NCI-H2081 (cell line): ENCODE data around the gene MMEL1.
"Not testable (repeated sequence)": the region's sequence is repeated elsewhere in the genome, so short reads cannot be mapped to it uniquely, and the experiment has no call there.

Source experiments
- DNase-seq, 2 experiments: peaks; one replicate each; lab custom pipeline; 2025; lab: John Stamatoyannopoulos, UW

MMEL1 gene

DNA sequence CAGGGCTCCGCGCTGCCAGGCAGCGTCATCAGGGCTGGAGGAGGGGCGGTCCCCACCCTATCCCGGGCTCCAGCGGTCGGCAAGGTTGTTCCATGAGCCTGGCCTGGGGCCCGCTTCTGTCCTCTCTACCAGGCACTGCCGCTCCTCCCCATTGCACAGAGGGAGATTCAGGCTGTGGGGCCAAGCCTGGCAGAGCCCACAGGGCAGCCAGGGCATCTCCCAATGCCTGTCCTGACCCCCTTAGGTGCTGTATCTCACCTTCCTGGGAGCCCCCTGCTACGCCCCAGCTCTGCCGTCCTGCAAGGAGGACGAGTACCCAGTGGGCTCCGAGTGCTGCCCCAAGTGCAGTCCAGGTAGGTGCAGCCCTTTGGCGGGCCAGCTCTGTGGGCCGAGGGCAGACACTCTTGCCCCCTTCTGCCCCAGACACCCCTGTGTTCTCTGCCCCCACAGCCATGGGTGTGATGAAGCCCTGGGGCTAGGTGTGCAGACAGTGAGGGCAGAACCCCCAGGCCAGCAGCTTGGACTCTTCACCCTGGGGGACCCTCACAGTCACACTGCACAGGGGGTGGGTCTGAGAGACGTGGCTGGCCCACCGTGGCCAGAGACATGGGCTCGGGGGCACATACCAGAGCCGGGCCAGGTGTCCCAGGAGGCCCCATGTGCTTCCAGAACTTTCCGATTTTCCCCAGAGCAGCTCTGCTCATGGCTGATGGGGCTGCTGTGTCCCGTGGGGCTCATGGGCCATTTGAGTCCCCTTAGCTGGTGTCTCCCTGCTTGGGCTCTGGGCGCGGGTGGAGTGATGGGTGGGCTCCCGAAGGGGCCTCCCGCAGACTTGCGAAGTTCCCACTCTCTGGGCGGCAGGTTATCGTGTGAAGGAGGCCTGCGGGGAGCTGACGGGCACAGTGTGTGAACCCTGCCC, 75.1 kb downstream of the MMEL1 start:
- no peak for DNase-seq

DNA sequence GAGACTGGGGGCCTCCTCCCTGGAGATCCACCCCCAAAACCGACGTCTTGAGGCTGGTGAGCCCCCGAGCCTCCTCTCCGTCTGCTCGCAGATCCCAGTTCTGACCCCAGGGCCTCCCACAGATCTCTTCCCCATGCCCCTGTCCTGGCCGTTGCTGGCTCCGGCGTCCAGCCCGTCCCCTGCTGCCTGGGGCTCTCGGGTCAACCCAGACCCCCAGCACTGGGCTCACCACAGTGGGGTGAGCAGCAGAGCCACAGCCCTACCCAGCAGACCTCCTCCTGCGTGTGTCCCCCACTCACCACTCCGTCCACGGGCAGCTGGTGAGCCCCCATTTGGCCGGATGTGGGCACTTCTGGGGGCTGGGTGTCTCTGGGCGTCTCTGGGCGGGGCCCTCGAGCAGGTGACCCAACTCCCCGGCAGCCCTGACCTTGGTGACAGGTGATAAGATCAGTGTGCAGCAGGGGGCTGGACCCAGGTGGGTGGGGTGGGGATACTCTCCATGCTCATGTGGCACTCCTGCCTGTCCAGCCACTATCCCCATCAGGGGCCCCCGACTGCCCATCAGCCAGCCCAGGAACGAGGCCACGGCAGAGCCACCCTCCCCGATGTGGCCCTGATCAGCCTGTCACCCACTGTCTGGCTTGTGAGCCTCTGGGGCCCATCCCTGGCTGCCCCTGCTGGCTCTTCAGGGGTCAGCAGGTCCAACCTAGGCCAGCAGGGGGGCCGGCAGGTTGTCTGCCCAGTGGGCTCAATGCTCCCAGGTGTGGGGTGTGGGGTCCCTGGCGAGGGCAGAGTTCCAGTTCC, 75.9 kb downstream of the MMEL1 start:
- no peak for DNase-seq

DNA sequence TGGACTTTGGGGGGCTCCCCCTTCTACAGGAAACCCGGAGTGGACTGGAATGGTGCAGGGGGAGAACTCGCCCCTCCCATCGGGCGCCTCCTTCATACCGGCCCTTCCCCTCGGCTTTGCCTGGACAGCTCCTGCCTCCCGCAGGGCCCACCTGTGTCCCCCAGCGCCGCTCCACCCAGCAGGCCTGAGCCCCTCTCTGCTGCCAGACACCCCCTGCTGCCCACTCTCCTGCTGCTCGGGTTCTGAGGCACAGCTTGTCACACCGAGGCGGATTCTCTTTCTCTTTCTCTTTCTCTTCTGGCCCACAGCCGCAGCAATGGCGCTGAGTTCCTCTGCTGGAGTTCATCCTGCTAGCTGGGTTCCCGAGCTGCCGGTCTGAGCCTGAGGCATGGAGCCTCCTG, 76.5 kb downstream of the MMEL1 start, which contains the start of gene TNFRSF14:
Gene TNFRSF14 (plus strand): TSS at position 95 of the 401 bp plus-strand sequence. CDS start 294 bp downstream, at position 389.
- DNase-seq, result no peak

DNA sequence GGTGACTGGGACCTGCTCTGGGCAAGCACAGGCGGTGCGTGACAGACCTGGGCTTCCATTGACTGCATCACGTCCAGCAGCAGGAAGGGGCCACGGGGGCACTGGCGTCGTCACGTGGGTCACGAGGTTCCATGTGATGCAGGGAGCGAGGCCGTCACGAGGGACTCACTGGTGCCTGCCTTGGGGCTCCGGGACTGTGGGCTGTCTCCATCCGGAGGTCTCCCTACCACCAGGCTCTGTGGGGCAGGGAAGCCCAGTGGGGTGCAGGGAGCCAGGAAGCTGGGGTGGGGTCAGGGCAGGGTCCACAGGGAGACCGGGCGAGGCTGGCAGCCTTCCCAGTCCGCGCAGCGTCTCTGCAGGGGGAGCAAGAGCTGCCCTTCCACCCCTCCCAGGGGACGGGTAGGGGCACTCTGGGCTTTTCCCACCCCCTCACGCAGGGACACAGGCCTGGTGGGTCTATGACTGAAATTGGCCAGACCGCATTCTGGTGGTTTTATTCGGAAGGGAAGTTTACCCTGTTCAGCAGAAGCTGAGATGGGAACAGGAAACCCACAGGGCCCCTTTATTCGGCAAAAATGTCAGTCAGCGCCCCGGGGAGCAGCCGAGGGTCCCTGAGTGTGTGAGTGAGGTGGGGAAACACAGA, 77.1 kb downstream of the MMEL1 start:
- DNase-seq, result no peak

DNA sequence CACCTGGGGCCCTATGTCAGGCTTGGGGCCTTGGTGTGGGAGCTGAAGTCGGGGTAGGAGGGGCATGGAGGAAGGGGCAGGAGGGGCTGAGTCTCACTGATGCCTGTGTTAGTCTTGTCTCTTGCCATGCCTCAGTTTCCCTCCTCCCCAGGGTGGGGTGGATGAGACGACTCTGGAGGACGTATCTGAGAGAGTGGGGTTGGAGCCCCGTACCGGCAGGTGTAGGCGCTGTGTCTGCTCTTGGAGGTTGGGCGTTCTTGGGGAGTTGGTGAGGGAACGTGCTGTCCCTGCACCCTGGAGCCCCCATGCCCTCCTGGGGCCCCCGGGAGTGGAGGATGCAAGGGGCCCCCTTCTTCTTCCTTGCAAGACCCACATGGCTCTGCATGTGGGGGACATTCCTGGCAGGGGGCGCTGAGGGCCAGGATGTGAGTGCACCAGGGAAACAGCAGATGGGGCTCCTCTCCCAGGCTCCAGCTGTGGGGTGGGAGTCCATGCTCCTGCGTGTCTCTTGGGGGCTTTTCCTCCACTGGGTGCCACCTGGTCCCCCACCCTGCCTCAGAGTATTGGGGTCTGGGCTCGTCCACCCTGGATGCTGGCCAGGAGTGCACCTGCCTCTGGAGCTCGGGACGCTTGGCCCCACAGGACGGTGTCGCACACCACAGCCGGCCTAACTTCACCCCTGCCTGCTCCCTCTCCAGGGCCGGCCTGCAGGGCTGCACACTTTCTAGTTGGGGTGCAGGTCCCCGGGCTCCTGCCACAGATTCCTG, 78.0 kb downstream of the MMEL1 start:
- no peak for DNase-seq

DNA sequence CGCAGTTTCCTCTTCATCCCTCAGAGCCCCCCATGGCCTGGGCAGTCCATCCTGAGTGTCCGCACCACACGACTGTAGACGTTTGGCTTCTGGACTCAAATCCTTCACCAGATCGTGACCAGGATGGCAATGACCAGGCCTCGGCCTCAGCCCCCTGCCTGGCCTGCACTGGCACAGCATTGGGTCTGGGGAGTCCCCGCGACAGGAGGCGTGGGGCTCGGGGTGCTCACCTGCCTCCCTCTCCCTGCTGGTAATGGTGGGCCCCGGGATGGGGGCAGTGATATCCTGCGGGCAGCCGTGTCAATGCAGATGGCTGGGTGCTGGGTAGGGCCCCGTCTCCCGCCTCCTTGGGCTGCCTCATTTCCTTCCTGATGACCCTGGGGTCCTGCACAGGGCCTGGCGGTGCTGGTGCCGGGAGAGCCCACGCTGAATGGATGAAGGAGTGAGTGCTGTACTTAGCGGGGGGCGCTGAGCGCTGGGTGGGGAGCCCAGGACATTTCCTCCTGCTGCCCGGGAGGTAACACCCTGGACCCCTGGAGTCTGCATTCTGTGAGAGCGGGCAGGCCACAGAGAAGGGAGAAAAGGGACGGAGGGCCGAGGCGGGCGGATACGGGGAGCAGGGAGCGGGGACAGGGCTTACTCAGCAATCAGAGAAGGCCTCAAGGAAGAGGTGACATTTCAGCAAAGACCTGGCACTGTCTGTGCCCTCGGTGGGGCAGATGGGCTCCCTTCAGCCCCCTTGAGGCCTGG, 78.8 kb downstream of the MMEL1 start:
- no peak for DNase-seq

DNA sequence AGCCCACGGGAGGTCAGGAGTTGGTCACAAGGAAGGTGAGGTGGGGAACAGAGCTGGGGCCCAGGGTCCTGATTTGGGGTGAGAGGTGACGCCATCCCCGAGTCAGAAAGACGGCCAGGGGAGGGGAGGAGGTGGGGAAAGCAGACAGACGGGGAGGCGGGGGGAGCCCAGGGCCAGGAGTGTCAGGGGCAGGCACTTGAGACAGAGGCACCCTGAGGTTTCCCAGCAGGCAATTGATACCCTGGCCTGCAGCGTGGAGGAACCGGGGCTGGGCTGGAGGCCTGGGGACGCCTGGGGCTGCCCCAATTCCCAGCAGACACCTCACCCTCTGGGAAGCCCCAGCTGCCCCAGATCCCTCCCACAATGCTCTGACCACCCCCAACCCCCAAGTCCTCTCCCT, 79.7 kb downstream of the MMEL1 start:
- DNase-seq, result not testable (repeated sequence)

DNA sequence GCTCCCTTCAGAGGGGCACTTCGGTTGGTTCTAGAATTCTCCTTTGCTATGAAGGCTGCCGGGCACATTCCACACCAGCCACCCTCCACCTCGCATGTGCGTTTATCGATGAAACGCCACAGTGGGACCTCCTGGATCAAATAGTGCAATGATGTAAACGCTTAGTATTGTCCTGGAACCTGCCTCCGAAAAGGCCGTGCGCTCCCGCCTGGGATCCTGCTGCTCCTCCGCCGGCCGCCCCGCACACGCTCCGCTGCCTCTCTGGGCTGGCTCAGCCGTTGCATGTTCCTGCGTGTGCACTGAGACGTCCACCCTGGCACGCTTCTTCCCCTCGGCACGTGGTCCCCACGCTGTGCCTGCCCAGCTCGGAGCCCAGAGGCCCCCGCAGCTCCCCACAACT, 80.6 kb downstream of the MMEL1 start:
- no peak for DNase-seq

DNA sequence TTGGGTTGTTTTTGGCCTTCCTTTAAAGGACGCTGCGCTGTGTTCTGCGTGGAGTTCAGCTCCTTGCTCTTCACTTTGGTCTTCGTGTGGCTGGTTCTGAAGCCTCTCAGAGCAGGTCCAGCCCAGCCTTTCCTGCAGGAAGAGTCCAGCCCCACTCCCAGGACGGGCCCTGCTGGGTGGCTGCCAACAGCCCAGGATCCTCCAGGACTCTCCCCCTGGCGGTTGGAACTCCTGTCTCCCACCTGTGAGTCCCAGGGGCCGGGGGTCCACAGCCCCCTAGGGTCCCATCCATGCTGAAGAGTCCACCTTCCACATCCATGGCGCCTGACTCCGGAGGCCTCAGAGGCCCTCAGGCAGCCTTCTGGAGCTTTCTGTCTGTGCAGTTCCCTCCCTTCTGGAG, 81.3 kb downstream of the MMEL1 start:
- DNase-seq, result not testable (repeated sequence)

DNA sequence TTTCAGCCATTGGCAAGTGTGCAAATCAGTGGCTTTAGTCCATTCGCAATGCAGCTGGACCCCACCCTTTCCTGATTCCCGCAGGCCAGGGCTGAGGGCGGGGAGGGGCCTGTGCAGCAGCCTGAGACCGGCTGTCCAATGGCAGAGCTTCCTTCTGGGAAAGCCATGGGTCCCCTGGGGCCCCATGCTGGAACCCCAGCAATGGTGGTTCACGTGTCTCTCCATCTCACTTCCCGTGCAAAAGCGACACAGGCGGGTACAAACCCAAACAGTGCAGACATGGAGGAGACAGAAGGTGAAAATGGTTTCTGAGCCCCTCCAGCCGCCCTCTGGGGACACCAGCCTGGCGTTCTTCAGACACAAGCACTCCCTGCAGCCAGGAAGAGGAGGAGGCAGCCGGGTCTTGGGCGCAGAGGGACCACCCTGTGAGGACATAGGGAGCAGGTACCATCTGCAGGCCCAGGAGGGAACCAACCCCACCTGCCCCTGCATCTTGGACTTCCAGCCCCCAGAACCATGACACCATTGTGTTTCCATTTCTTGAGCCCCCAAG, 82.4 kb downstream of the MMEL1 start:
- DNase-seq, result not testable (repeated sequence)

DNA sequence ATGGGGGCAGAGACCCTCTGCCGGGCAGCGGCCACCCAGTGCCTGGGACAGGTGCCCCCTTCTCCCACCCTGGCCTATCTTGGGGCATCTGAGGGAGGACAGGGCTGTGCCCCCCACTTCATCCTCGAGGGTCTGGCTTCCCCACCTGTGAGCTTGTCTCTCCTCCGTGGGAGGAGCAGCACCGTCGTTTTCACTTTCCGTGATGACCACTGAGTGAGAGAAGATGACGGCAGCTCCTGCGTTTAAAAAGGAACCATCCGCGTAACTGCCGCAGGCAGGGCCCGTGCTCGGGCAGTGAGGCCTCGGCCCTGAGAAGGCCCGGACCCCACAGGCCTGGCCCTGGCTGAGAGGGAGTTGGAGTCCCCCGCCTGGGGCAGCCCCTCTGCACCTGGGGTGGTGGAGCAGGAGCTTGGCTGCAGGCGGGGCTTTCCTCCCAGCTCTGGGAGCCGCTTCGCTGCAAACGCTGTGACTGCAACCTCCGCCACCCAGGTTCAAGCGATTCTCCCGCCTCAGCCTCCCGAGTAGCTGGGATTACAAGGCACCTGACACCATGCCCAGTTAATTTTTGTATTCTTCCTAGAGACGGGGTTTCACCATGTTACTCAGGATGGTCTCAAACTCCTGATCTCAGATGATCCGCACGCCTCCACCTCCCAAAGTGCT, 83.3 kb downstream of the MMEL1 start:
- not testable (repeated sequence) for DNase-seq

DNA sequence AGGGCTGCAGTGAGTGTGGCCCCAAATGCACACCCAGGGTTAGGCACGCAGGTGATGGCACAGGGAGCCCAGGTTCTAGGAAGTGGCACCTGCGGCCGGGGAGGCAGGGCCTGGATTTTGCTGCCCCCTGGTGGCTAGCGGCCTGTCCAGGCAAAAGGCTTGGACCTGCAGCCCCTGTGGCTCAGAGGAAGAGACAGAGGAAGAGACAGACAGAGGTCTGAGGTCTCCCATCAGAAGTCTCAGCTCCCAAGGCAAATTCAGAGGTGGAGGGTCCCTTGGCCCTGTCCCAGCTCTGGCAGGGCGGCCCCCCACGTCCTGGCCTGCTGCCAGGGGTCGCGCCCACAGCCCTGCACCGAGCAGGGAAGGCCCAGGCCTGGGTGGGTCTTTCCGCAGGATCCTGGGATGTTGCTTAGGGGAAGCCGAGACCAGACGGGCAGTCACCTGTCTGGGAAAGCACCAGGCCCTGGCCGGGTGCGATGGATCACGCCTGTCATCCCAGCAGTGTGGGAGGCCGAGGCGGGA, 84.7 kb downstream of the MMEL1 start:
- peak; percentile 79 to 83 for DNase-seq

DNA sequence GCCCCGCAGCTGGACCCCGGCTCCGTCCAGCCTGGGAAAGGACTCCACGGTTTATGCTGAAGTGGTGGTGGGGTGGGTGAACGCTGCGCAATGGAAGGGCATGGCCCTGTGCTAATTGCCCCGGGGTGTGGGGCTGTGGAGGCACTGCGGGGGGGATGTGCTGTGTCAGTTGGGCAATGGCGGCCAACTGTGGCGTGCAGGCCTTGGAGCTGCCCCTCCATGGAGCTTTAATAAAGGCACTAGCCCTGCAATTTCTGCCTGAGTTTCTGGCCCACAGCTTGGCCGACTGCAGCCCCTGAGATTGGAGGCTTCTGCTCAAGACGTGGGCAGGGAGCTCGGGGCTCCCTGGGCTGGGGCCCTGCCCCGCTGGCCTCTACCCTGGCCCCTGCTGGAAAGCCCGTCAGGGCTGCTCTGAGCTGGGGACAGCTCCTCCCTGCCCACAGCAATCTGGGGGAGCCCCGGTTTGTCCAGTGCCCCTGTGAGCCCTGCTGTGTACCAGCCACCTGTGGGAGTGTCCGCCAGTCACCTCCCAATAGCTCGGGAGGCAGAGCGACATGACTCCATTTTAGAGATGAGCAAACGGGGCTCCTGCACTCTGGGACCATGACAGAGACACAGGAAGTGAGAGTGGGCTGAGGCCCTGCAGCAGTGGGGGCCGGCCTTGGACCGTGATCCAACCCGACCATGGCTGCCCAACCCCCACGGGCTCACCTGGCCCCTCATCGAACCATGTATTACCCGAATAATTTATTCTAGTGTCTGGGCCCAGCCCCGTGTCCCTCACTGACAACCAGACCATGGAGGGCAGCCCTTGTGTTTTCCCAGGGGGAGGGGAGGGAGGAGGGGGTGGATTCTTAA, 85.4 kb downstream of the MMEL1 start:
- peak in 1 of 2 experiments; percentile 73 for DNase-seq

DNA sequence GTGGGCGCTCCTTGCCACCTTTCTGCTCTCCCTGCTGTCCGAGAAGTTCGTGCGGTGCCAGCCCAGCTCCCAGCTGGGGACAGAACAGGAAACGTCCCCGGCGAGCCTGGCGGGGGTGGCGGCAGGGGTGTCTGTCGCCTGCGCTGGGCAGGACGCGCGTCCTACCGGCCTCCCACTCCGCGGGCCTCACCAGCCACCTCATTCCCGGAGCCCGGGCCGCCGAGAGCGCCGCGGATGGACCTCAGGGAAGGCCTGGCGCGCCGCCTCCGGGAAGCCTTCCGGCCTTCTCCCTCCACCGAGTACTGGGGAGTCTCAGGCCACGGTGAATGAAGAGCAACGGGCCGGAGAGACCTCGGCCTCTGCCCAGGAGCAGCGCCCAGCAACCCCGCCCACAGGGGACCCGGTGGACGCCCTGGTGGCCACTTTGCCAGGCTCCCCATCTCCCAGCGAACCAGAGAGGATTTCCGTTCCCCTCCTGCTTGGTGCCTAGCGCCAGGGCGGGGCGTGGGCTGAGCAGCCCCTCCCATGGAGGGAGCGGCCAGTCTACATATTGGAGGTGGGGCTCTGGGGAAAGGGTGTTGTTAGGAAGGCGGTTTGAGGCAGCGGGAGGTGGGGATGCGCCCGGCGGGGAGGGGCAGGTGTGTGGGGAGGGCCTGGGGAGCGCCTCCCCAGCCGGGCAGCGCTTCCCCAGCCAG, 86.2 kb downstream of the MMEL1 start:
- peak; percentile 91 to 93 for DNase-seq

DNA sequence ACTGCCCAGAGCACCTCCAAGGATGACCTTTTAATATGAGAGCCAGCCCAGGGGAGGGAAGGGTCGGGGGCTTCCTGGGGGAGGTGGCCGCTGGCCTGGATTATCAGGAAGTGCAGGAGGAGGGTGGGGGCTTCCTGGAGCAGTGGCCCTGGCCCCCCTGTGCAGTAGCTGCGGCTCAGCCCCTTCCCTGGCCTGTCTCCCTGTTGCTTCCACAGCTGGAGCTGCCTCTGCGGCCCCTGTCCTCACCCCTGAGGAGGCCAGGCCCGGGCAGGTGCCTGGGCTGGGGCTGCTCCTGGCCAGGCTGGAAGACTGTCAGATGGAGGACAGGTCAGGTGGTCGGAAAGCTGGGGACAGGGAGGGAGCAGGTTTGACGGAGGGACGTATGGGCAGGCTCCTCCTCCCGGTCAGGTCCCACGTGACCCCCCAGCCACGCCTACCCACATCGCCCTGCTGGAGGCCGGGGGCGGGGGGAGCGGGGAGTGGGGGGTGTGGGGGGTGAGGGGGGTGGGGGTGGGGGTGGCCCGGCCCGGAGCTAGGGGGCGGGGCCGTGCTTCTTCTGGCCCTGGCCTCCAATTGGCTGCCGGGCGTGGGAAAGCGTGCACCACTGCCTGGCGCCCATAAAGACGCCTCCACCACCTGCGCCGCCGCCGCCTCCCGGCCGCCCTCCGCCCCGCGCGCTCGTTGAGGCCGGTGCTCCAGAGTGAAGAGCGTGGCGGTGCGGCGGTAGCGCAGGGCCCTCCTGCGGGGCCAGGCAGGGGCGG, 86.9 kb downstream of the MMEL1 start:
- peak; percentile 85 to 92 for DNase-seq

DNA sequence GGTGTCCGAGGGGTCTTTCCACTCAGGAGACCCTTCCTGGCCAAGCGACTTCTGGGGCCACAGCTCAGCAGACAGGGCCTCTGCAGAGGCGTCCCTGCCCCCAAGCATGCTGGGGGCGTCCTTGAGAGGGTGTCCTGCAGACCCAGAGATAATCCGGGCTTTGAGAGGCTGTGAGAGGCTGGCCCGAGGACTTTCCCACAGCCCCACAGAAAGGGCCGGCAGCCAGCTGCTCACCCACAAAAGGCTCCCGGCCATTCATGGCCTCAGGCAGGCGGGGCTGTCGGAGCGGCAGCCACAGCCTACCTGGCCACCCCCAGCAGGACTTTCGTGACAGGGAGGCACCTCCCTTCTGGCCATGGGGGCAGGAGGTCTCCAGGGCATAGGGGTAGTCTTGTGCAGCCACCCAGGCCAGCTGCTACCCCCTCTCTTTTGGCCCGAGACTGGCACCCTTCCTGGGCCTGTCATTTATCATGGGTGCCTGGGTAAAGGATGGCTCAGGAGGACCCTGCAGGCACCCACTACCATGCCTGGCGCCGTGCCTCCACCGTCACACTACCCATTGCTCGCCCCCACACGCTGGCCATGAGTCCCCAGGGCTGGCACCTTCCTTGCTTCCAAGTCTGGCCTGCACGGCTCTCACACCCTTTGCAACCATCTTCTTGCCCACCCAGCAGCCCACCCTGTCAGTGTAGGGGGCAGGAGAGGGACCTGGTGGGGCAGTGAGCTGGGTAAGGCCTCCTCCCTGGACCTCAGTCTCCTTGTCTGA, 87.8 kb downstream of the MMEL1 start:
- no peak for DNase-seq
